Bronchial epithelial cell (primary cell): Measurements from ENCODE around the gene C13orf42. TPM values are rescaled to one million over a fixed set of nuclear protein-coding genes. Genes with fewer than 3 reads are reported as not detected.

Source experiments
- DNase-seq: peaks from one replicate; pipeline ENCODE4 v3.0.0-alpha.2; 2010; ENCODE audit warnings: low read depth
- FAIRE-seq: peaks from 2 replicates; lab custom pipeline; 2011; peaks lifted over from hg19 to GRCh38; lab: Jason Lieb, UNC
- H3K27me3 ChIP-seq: 2 replicates; pipeline ENCODE4 v1.5.1; 2011; ENCODE audit warnings: low read length; ENCODE audit not compliant: control insufficient read depth, insufficient read depth
- H3K36me3 ChIP-seq: 2 replicates; pipeline ENCODE4 v1.5.1; 2011; ENCODE audit warnings: low read length; ENCODE audit not compliant: control insufficient read depth, insufficient read depth
- H3K4me3 ChIP-seq: 2 replicates; pipeline ENCODE4 v1.5.1; 2011; ENCODE audit warnings: mild to moderate bottlenecking, low read depth, low read length, control low read depth
- CTCF ChIP-seq: IDR thresholded peaks from 2 replicates; pipeline ENCODE4 v1.5.1; 2011; ENCODE audit warnings: mild to moderate bottlenecking, moderate library complexity, low read length, control low read depth, inconsistent platforms; ENCODE audit not compliant: insufficient read depth, severe bottlenecking
- total RNA-seq: library from RNA; depleted of rRNA; stranded (reverse); fragments of >200 nt; gene quantifications from 2 replicates; pipeline ENCODE4 v1.2.1, GENCODE V29; 2014

Gene C13orf42
- total RNA-seq, 1 donor from 2014 or later: not detected

GRCh38 chr13:51107996-51108395 is 3.1 kb downstream of the C13orf42 start:
- no peaks in the 10 kb centered on the region for H3K27me3 ChIP-seq
- no peak for DNase-seq
- FAIRE-seq: no peak
- H3K4me3 ChIP-seq: no peak overlapping the region
- no peak for TF ChIP-seq CTCF
- no peaks in the 10 kb centered on the region for H3K36me3 ChIP-seq

GRCh38 chr13:51105046-51105445 is 6.0 kb downstream of the C13orf42 start:
- no peaks in the 10 kb centered on the region for H3K27me3 ChIP-seq
- H3K36me3 ChIP-seq: no peaks in the 10 kb centered on the region
- FAIRE-seq (no peak), DNase-seq (no peak)
- no peak overlapping the region for H3K4me3 ChIP-seq
- TF ChIP-seq CTCF: no peak

GRCh38 chr13:51101636-51102235 is 9.3 kb downstream of the C13orf42 start:
- Histone ChIP-seq H3K36me3 (no peaks in the 10 kb centered on the region), H3K4me3 (no peak overlapping the region), H3K27me3 (peaks cover 3% of the 10 kb centered on the region)
- no peak for TF ChIP-seq CTCF
- FAIRE-seq (no peak), DNase-seq (no peak)

GRCh38 chr13:51097353-51098043 is 13.6 kb downstream of the C13orf42 start:
- H3K27me3 ChIP-seq: peaks cover 3% of the 10 kb centered on the region
- no peaks in the 10 kb centered on the region for H3K36me3 ChIP-seq
- FAIRE-seq: no peak
- no peak overlapping the region for H3K4me3 ChIP-seq
- no peak for DNase-seq
- no peak for TF ChIP-seq CTCF

GRCh38 chr13:51096131-51096530 is 14.9 kb downstream of the C13orf42 start:
- no peak overlapping the region for H3K4me3 ChIP-seq
- H3K27me3 ChIP-seq: peaks cover 3% of the 10 kb centered on the region
- no peak for DNase-seq
- H3K36me3 ChIP-seq: no peaks in the 10 kb centered on the region
- no peak for TF ChIP-seq CTCF
- no peak for FAIRE-seq
